ENCODE results near the gene STARD4. TPM values are rescaled to one million over a fixed set of nuclear protein-coding genes. Genes with fewer than 3 reads are reported as not detected.

STARD4 gene
- total RNA-seq: 10 to 100 TPM; 70.9 to 79.8 TPM

GRCh38 chr5:111512375-111513130 is at the start of gene STARD4:
TSS of gene STARD4 (minus strand) at chr5:111512535. CDS start at chr5:111507433, 5,102 bp downstream.

Other genes with a start within 250 kb of the STARD4 start
- 10 to 100 TPM; 19.2 to 20.6 TPM for gene NREP, start 244.7 kb upstream of the STARD4 start, total RNA-seq

Measured in activated naive CD4-positive, alpha-beta T cell treated with anti-CD3 and anti-CD28 coated beads, Interleukin-2, amount 10 ng/mL, durations not matched to agents 5 hours and 36 hours (primary cell).